HL-60 (cell line): ENCODE measurements around the gene HOXB7.

Experiments used
- DNase-seq, 2 experiments: peaks; one replicate each; pipeline ENCODE4 v3.0.0-alpha.2; 2010 to 2020; ENCODE audit warnings: low read depth in 1 of 2, low spot score in 1 of 2
- H3K27ac ChIP-seq: fragments of 250-450 bp; sonication (Bioruptor Pico); replicated peaks from 2 replicates; pipeline ENCODE4 v1.5.1; 2020; ENCODE audit warnings: mild to moderate bottlenecking, moderate library complexity
- H3K27me3 ChIP-seq: fragments of 250-450 bp; sonication (Bioruptor Pico); 2 replicates; pipeline ENCODE4 v1.5.1; 2021; ENCODE audit warnings: mild to moderate bottlenecking, moderate library complexity; ENCODE audit not compliant: insufficient read depth, poor library complexity, severe bottlenecking
- H3K4me3 ChIP-seq: replicated peaks from 2 replicates; pipeline ENCODE4 v1.5.1; 2011; ENCODE audit warnings: mild to moderate bottlenecking, control low read depth, low read length; ENCODE audit not compliant: insufficient read depth
- CTCF ChIP-seq: IDR thresholded peaks from one replicate; pipeline ENCODE4 v1.5.1; 2011; ENCODE audit warnings: low read length, control low read depth, inconsistent platforms; ENCODE audit not compliant: insufficient read depth
- GABPA ChIP-seq: IDR thresholded peaks from 2 replicates; pipeline ENCODE4 v1.6.1; 2012; ENCODE audit warnings: low read depth
- POLR2AphosphoS5 ChIP-seq: IDR thresholded peaks from 2 replicates; pipeline ENCODE4 v1.6.1; 2012; ENCODE audit warnings: low read depth
- REST ChIP-seq: IDR thresholded peaks from 2 replicates; pipeline ENCODE4 v1.6.1; 2012; ENCODE audit warnings: low read depth; ENCODE audit not compliant: insufficient replicate concordance
- SPI1 ChIP-seq: IDR thresholded peaks from 2 replicates; pipeline ENCODE4 v1.6.1; 2012; ENCODE audit warnings: low read depth, mild to moderate bottlenecking, borderline replicate concordance

HOXB7 gene

GRCh38 chr17:48626245-48627117 lies 15.7 kb upstream of the HOXB7 start, which contains the start of gene HOXB9:
Gene HOXB9 (minus strand): TSS chr17:48626358. CDS start chr17:48626269, 89 bp downstream.
- H3K27ac ChIP-seq, result no peak within 1 kb of the TSS
- H3K4me3 ChIP-seq, result no peak within 1 kb of the TSS
- DNase-seq, result no peak
- TF ChIP-seq CTCF (no peak), SPI1 (no peak), GABPA (no peak), REST (no peak), POLR2AphosphoS5 (no peak)
- peaks cover 76% of the 10 kb centered on the region for H3K27me3 ChIP-seq

- no peak overlapping the region for H3K27ac ChIP-seq
- H3K4me3 ChIP-seq, result no peak overlapping the region
- peaks cover 80% of the 10 kb centered on the region for H3K27me3 ChIP-seq
- TF ChIP-seq GABPA (no peak), SPI1 (no peak), POLR2AphosphoS5 (no peak), CTCF (no peak), REST (no peak)
- DNase-seq, result peak in 1 of 2 experiments; percentile 6
These were observed 14.9 kb upstream of the HOXB7 start for GRCh38 chr17:48625495-48626244.

- no peak overlapping the region for H3K4me3 ChIP-seq
- peaks cover 84% of the 10 kb centered on the region for H3K27me3 ChIP-seq
- no peak for DNase-seq
- TF ChIP-seq CTCF, result no peak
- no peak for TF ChIP-seq GABPA
- TF ChIP-seq REST, result no peak
- no peak for TF ChIP-seq POLR2AphosphoS5
- no peak for TF ChIP-seq SPI1
- no peak overlapping the region for H3K27ac ChIP-seq
These were observed 14.0 kb upstream of the HOXB7 start for GRCh38 chr17:48624544-48625494.
